Erythroblast (primary cell): Measurements from ENCODE around the gene ADCY7.

ENCODE experiments used
- GATA1 ChIP-seq: IDR thresholded peaks from 2 replicates; pipeline ENCODE4 v1.6.1; 2011; ENCODE audit warnings: low read depth, mild to moderate bottlenecking, control low read depth, low read length, moderate library complexity
- POLR2A ChIP-seq: IDR thresholded peaks from 2 replicates; pipeline ENCODE4 v1.6.1; 2011; ENCODE audit warnings: mild to moderate bottlenecking, low read length

DNA sequence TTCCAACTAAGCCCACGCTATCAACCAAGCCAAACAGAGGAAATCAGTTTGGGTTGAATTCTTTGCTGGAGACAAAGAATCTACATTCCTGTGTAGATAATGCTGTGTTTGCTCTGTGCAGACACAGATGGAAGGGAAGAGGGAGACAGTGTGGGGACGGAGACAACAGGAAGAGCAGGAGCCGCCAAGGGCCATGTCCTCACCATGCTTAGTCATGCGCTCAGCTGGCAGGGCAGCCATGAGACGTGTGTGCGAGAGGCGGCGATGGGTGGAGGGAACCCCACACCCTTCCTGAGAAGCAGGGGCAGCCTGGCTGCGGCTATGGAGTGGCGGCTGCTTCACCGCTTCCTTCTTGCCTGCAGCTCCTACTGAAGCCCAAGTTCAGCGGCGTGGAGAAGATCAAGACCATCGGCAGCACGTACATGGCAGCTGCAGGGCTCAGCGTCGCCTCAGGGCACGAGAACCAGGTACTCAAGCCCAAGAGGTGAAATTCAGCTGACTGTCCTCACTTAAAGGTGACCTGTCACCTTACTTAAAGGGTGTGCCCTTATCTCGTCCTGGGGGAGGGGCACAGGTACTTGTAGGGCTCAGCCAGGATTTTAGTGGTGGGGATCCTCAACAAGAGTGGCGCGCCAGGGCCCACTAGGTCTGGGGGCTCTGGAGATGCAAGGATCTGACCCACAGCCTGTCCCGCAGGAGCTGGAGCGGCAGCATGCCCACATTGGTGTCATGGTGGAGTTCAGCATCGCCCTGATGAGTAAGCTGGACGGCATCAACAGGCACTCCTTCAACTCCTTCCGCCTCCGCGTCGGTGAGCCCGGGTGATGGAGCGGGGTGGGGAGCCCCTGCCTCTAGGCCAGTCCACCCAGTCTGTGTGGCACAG, 47.5 kb downstream of the ADCY7 start:
- TF ChIP-seq POLR2A = no peak
- no peak for TF ChIP-seq GATA1
